ENCODE results near the gene PTPN13. TPM values are rescaled to one million over a fixed set of nuclear protein-coding genes. Genes with fewer than 3 reads are reported as not detected.
A peak's percentile ranks its signal among the peaks of the same experiment; 100 is the strongest.

PTPN13 gene, protein sequence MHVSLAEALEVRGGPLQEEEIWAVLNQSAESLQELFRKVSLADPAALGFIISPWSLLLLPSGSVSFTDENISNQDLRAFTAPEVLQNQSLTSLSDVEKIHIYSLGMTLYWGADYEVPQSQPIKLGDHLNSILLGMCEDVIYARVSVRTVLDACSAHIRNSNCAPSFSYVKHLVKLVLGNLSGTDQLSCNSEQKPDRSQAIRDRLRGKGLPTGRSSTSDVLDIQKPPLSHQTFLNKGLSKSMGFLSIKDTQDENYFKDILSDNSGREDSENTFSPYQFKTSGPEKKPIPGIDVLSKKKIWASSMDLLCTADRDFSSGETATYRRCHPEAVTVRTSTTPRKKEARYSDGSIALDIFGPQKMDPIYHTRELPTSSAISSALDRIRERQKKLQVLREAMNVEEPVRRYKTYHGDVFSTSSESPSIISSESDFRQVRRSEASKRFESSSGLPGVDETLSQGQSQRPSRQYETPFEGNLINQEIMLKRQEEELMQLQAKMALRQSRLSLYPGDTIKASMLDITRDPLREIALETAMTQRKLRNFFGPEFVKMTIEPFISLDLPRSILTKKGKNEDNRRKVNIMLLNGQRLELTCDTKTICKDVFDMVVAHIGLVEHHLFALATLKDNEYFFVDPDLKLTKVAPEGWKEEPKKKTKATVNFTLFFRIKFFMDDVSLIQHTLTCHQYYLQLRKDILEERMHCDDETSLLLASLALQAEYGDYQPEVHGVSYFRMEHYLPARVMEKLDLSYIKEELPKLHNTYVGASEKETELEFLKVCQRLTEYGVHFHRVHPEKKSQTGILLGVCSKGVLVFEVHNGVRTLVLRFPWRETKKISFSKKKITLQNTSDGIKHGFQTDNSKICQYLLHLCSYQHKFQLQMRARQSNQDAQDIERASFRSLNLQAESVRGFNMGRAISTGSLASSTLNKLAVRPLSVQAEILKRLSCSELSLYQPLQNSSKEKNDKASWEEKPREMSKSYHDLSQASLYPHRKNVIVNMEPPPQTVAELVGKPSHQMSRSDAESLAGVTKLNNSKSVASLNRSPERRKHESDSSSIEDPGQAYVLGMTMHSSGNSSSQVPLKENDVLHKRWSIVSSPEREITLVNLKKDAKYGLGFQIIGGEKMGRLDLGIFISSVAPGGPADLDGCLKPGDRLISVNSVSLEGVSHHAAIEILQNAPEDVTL (N-terminal part only)
- 66.3 TPM for total RNA-seq

- H3K36me3 ChIP-seq: no peaks in the 10 kb centered on the region
- intact Hi-C loops (cut with DNase I): loop anchor here (10.0 kb wide), 2 partner anchors 301 to 631 kb away; partner anchors contain the start of genes C4orf36 and KLHL8
- peak; percentile 97 to 98 for DNase-seq (ENCODE audit: extremely low spot score in 2 of 2)
- peak within 1 kb of the TSS; percentile 98 for H3K27ac ChIP-seq
- TF ChIP-seq, protein P1, sequence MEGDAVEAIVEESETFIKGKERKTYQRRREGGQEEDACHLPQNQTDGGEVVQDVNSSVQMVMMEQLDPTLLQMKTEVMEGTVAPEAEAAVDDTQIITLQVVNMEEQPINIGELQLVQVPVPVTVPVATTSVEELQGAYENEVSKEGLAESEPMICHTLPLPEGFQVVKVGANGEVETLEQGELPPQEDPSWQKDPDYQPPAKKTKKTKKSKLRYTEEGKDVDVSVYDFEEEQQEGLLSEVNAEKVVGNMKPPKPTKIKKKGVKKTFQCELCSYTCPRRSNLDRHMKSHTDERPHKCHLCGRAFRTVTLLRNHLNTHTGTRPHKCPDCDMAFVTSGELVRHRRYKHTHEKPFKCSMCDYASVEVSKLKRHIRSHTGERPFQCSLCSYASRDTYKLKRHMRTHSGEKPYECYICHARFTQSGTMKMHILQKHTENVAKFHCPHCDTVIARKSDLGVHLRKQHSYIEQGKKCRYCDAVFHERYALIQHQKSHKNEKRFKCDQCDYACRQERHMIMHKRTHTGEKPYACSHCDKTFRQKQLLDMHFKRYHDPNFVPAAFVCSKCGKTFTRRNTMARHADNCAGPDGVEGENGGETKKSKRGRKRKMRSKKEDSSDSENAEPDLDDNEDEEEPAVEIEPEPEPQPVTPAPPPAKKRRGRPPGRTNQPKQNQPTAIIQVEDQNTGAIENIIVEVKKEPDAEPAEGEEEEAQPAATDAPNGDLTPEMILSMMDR (IDR thresholded peaks at IDR 0.05): no peak
- TF ChIP-seq POLR2A (IDR thresholded peaks at IDR 0.05) (peak in 1 of 2 donors; percentile 88), POLR2AphosphoS5 (IDR thresholded peaks at IDR 0.05; ENCODE audit: insufficient read depth in 1 of 2, low read depth in 1 of 2) (peak; percentile 61 to 97)
- peak within 1 kb of the TSS; percentile 65 to 92 for H3K4me3 ChIP-seq
- peaks cover 38% of the 10 kb centered on the region for H3K4me1 ChIP-seq
- no peaks in the 10 kb centered on the region for H3K9me3 ChIP-seq
- H3K27me3 ChIP-seq: no peaks in the 10 kb centered on the region
Observed at GRCh38 chr4:86593688-86594558, at the start of gene PTPN13. PTPN13 (plus strand) TSS chr4:86594315; CDS start chr4:86635257, 40,942 bp downstream.

- no peaks in the 10 kb centered on the region for H3K27me3 ChIP-seq
- TF ChIP-seq POLR2AphosphoS5 (IDR thresholded peaks at IDR 0.05; ENCODE audit: insufficient read depth in 1 of 2, low read depth in 1 of 2) (no peak), POLR2A (IDR thresholded peaks at IDR 0.05) (no peak)
- TF ChIP-seq, protein P1 (IDR thresholded peaks at IDR 0.05): no peak
- no peak overlapping the region for H3K4me3 ChIP-seq
- no peaks in the 10 kb centered on the region for H3K36me3 ChIP-seq
- no peaks in the 10 kb centered on the region for H3K9me3 ChIP-seq
- no peak for DNase-seq (ENCODE audit: extremely low spot score in 2 of 2)
- intact Hi-C loops (cut with DNase I): no loop called here
- no peaks in the 10 kb centered on the region for H3K4me1 ChIP-seq
- H3K27ac ChIP-seq: no peak overlapping the region
Observed at GRCh38 chr4:86547140-86547539, 47.0 kb upstream of the PTPN13 start.

GRCh38 chr4:86549163-86549788 is 44.8 kb upstream of the PTPN13 start:
- intact Hi-C loops (cut with DNase I): no loop called here
- H3K4me1 ChIP-seq: peaks cover 8% of the 10 kb centered on the region
- no peak for DNase-seq (ENCODE audit: extremely low spot score in 2 of 2)
- H3K4me3 ChIP-seq: no peak overlapping the region
- no peaks in the 10 kb centered on the region for H3K9me3 ChIP-seq
- H3K36me3 ChIP-seq: no peaks in the 10 kb centered on the region
- H3K27me3 ChIP-seq: no peaks in the 10 kb centered on the region
- H3K27ac ChIP-seq: no peak overlapping the region
- TF ChIP-seq, protein P1 (IDR thresholded peaks at IDR 0.05): no peak
- TF ChIP-seq POLR2AphosphoS5 (IDR thresholded peaks at IDR 0.05; ENCODE audit: insufficient read depth in 1 of 2, low read depth in 1 of 2) (no peak), POLR2A (IDR thresholded peaks at IDR 0.05) (no peak)

DNA sequence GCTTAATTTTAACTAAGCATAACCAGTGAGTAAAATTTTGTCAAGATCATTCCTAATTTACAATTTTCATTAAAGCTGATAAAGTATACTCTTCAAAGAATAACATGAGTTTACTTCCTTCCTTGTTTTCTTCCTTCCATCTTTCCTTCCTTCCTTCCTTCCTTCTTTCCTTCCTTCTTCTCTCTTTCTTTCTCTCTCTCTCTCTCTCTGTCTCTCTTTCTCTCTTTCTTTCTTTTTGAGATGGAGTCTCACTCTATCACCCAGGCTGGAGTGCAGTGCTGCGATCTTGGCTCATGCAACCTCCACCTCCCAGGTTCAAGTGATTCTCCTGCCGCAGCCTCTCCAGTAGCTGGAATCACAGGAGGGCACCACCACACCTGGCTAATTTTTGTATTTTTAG is 42.7 kb upstream of the PTPN13 start:
- Histone ChIP-seq H3K4me3 (no peak overlapping the region), H3K9me3 (no peaks in the 10 kb centered on the region), H3K27ac (no peak overlapping the region), H3K27me3 (no peaks in the 10 kb centered on the region), H3K36me3 (no peaks in the 10 kb centered on the region), H3K4me1 (peaks cover 20% of the 10 kb centered on the region)
- intact Hi-C loops (cut with DNase I): no loop called here
- no peak for DNase-seq (ENCODE audit: extremely low spot score in 2 of 2)
- TF ChIP-seq, protein P1 (IDR thresholded peaks at IDR 0.05): no peak
- TF ChIP-seq POLR2AphosphoS5 (IDR thresholded peaks at IDR 0.05; ENCODE audit: insufficient read depth in 1 of 2, low read depth in 1 of 2) (no peak), POLR2A (IDR thresholded peaks at IDR 0.05) (no peak)
